AG09319 (cell line): ENCODE results near the gene EYA4.

Experiments
- DNase-seq: peaks from one replicate; pipeline ENCODE4 v3.0.0-alpha.2; 2010; ENCODE audit warnings: low read depth; ENCODE audit errors: extremely low read depth
- TF ChIP-seq, protein P1 (sequence below): IDR thresholded peaks from 2 replicates; pipeline ENCODE4 v1.5.1; 2011; ENCODE audit warnings: low read depth, mild to moderate bottlenecking, inconsistent platforms, low read length, moderate library complexity

EYA4 gene

DNA sequence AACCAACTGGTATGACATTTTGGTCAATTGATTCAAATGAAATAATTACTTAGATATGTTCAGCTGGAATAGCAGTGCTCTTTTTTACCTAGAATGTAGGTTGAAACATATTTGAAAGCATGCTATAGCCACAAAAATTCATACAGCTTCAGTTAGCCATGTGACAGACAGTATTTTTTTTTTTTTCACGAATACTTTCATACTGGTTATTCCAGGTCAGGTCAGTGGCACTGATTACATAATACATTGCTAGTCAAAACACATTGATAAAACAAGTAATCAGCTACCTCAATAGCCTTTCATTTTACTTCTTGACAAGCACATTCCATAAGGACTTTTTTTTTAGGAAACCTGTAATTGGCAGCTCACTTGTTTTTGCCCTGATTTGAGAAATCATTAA, 222.6 kb downstream of the EYA4 start:
- TF ChIP-seq, protein P1, sequence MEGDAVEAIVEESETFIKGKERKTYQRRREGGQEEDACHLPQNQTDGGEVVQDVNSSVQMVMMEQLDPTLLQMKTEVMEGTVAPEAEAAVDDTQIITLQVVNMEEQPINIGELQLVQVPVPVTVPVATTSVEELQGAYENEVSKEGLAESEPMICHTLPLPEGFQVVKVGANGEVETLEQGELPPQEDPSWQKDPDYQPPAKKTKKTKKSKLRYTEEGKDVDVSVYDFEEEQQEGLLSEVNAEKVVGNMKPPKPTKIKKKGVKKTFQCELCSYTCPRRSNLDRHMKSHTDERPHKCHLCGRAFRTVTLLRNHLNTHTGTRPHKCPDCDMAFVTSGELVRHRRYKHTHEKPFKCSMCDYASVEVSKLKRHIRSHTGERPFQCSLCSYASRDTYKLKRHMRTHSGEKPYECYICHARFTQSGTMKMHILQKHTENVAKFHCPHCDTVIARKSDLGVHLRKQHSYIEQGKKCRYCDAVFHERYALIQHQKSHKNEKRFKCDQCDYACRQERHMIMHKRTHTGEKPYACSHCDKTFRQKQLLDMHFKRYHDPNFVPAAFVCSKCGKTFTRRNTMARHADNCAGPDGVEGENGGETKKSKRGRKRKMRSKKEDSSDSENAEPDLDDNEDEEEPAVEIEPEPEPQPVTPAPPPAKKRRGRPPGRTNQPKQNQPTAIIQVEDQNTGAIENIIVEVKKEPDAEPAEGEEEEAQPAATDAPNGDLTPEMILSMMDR = no peak

DNA sequence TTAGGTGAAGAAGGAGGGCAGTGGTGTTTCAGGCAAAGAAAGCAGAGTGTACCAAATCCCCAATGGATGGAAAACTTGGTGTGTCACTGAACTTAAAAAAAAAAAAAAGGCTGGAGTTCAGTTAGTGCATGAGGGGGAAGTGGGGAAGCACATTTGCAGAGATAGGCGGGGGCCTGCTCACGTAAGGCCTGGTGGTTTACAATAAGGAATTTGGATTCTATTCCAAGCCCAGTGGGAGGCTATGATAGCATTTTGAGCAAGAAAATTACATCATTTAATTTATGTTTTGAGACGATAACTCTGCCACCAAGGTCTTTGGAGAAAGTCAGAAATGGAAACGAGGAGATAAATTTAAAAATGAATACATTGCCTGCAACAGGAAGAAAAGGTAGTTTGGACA, 225.5 kb downstream of the EYA4 start:
- no peak for DNase-seq
- TF ChIP-seq, protein P1 = no peak

More for the DNA sequence above, 222.6 kb downstream of the EYA4 start:
- no peak for DNase-seq

DNA sequence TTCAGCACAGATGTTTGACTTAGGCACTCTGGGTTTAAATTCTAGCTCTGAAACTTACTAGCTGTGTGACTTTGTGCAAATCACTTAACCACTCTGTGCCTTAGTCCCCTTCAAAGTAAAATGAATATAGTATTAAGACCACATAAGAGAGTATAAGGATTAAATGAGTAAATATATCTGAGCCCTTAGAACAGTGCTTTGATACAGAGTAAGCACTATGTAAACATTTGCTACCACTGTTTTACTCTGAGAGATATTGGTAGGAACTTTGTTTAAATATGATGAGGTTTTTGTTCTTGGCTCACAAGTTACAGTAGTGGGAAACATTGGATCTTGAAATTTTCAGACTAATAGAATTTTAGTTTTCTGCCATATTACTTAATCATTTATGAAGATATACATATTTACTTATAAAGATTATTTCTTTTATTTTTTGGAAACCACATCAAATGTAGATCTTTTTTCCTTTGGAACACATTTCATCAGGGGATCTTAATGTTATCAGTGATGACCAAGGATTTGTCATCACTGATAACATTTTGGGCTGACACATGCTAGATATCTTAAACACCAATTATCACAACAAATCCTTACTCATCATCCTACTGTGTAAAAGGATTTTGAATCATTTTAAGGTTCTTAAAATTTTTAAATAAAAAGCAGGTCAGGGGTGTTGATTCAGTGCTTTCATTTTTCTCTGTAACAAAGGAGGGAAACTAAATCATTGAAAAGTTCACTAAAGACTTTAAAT, 226.2 kb downstream of the EYA4 start:
- TF ChIP-seq, protein P1 = no peak
- no peak for DNase-seq

DNA sequence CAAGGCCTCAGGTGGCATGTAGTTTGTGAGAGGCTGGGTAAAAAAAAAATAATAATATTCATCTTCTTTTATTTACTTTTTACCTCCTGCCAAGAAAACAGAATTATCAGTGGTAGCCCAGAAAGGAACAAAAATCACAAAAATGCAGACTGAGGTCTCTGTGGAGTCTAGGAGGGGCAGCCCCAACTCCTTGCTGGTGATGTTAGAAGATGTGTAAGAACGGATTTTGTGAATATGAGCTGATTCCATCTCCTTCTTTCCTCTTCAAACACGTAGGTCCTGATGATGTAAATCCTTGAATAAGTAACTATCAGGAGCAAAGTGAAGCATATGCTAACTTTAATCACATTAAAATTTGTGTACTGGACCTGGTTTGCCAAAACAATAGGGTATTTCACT, 226.8 kb downstream of the EYA4 start:
- DNase-seq = no peak
- TF ChIP-seq, protein P1 = no peak

DNA sequence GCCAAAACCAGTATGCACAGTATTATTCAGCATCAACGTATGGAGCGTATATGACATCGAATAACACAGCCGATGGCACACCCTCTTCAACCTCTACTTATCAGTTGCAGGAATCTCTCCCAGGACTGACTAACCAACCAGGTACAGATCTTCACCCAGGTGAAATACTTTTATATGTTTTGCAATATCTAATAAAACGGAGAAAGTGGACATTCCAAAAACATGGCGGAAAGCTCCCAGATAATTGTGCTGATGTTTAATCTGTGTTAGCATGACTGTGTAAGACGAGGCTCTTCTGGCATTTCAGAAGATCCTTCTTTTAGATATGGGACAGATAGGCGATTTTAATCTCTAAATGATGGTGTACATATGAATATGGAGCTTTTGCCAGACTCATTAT, 227.4 kb downstream of the EYA4 start:
- no peak for DNase-seq
- TF ChIP-seq, protein P1 = no peak

DNA sequence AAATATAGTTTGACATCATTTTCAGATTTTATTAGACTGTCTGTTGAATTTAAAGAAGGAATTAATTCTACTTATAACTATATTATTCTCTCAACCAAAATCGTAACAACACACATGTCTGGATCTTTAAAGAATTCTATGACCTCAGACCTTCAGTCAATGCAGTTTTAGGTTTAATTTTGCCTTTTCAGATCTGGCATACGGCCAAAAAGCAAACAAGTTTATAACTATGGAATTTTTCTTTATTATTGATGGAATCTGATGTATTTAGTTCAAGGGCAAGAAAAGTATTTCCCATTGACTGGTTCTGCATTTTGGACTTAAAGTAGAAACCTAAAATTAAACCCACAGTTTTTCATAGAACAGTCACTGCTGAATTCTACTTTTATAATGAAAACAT, 233.4 kb downstream of the EYA4 start:
- no peak for DNase-seq
- TF ChIP-seq, protein P1 = no peak

DNA sequence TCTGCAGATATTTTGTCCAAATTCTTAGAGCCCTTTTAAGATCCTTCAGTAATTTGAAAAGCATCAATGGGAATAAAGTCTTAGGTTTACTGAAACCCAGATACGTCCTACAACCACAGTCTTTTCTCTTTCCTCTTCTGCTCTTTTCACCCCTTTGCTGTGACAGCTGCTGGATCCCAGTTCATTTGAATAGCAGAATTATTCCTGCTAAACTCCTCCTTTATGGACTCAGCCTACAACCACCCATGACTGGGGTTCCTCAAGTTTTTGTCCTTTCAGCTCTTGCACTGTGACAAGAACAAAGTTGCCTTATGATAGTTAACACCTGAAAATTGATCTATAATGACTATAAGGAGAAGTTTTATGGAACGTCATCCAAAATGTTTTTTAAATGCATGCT, 237.5 kb downstream of the EYA4 start:
- TF ChIP-seq, protein P1 = no peak
- no peak for DNase-seq
